ENCODE data around the gene TRDMT1. TPM values are rescaled to one million over a fixed set of nuclear protein-coding genes. Genes with fewer than 3 reads are reported as not detected.

The TRDMT1 gene
- total RNA-seq, 1 donor: 19.1 TPM

- no peak for TF ChIP-seq CTCF (IDR thresholded peaks at IDR 0.05; ENCODE audit: insufficient read depth, low read length)
- no peak overlapping the region for H3K4me3 ChIP-seq (ENCODE audit: low read depth, low read length)
- DNase-seq (ENCODE audit: low read depth): no peak
These were observed 26.8 kb downstream of the TRDMT1 start for GRCh38 chr10:17174626-17175025.

GRCh38 chr10:17171141-17171641, 30.3 kb downstream of the TRDMT1 start:
- TF ChIP-seq CTCF (IDR thresholded peaks at IDR 0.05; ENCODE audit: insufficient read depth, low read length): no peak
- no peak for DNase-seq (ENCODE audit: low read depth)
- no peak overlapping the region for H3K4me3 ChIP-seq (ENCODE audit: low read depth, low read length)

- DNase-seq (ENCODE audit: low read depth): peak; percentile 10
- TF ChIP-seq CTCF (IDR thresholded peaks at IDR 0.05; ENCODE audit: insufficient read depth, low read length): no peak
- H3K4me3 ChIP-seq (ENCODE audit: low read depth, low read length): no peak overlapping the region
These were observed 31.7 kb downstream of the TRDMT1 start for GRCh38 chr10:17169803-17170202.

GRCh38 chr10:17166699-17167098, 34.8 kb downstream of the TRDMT1 start:
- H3K4me3 ChIP-seq (ENCODE audit: low read depth, low read length): no peak overlapping the region
- TF ChIP-seq CTCF (IDR thresholded peaks at IDR 0.05; ENCODE audit: insufficient read depth, low read length): no peak
- no peak for DNase-seq (ENCODE audit: low read depth)

GRCh38 chr10:17162828-17163227, 38.6 kb downstream of the TRDMT1 start:
- TF ChIP-seq CTCF (IDR thresholded peaks at IDR 0.05; ENCODE audit: insufficient read depth, low read length): no peak
- DNase-seq (ENCODE audit: low read depth): no peak
- no peak overlapping the region for H3K4me3 ChIP-seq (ENCODE audit: low read depth, low read length)

GRCh38 chr10:17161775-17162174, 39.7 kb downstream of the TRDMT1 start:
- no peak for DNase-seq (ENCODE audit: low read depth)
- no peak for TF ChIP-seq CTCF (IDR thresholded peaks at IDR 0.05; ENCODE audit: insufficient read depth, low read length)
- H3K4me3 ChIP-seq (ENCODE audit: low read depth, low read length): no peak overlapping the region

- no peak overlapping the region for H3K4me3 ChIP-seq (ENCODE audit: low read depth, low read length)
- TF ChIP-seq CTCF (IDR thresholded peaks at IDR 0.05; ENCODE audit: insufficient read depth, low read length): no peak
- DNase-seq (ENCODE audit: low read depth): no peak
These were observed 44.4 kb downstream of the TRDMT1 start for GRCh38 chr10:17157024-17157423.

Data from fibroblast of the aortic adventitia (primary cell).